Activated gamma-delta T cell treated with Interleukin-2 at 50 U/mL for 16 hours (primary cell): Measurements from ENCODE around the gene PRDM1.
A peak's percentile ranks its signal among the peaks of the same experiment; 100 is the strongest.

Experiments used
- DNase-seq: peaks from one replicate; pipeline ENCODE4 v3.0.0-alpha.2; 2020

Gene PRDM1

GRCh38 chr6:106098383-106099234 is 12.5 kb downstream of the PRDM1 start:
- peak; percentile 47 for DNase-seq

- DNase-seq, result no peak
Observed at GRCh38 chr6:106099235-106099537, 13.1 kb downstream of the PRDM1 start.

- DNase-seq, result no peak
Observed at GRCh38 chr6:106100755-106101154, 14.6 kb downstream of the PRDM1 start.

- no peak for DNase-seq
Observed at GRCh38 chr6:106101466-106101865, 15.3 kb downstream of the PRDM1 start.

GRCh38 chr6:106102034-106102433 is 15.9 kb downstream of the PRDM1 start:
- no peak for DNase-seq

- no peak for DNase-seq
Observed at GRCh38 chr6:106102967-106103727, 17.0 kb downstream of the PRDM1 start.

- peak; percentile 33 for DNase-seq
Observed at GRCh38 chr6:106103728-106104109, 17.6 kb downstream of the PRDM1 start.

- no peak for DNase-seq
Observed at GRCh38 chr6:106104476-106104875, 18.3 kb downstream of the PRDM1 start.

GRCh38 chr6:106104941-106105340 is 18.8 kb downstream of the PRDM1 start:
- DNase-seq, result no peak

- no peak for DNase-seq
Observed at GRCh38 chr6:106105493-106105892, 19.4 kb downstream of the PRDM1 start.

GRCh38 chr6:106106276-106107042 is 20.3 kb downstream of the PRDM1 start:
- DNase-seq, result no peak

- DNase-seq, result no peak
Observed at GRCh38 chr6:106107043-106107613, 21.0 kb downstream of the PRDM1 start.

GRCh38 chr6:106108129-106108528 is 22.0 kb downstream of the PRDM1 start:
- DNase-seq, result no peak

GRCh38 chr6:106109029-106109428 is 22.9 kb downstream of the PRDM1 start:
- DNase-seq, result no peak

GRCh38 chr6:106110164-106110826 is 24.2 kb downstream of the PRDM1 start:
- no peak for DNase-seq

GRCh38 chr6:106112433-106112832 is 26.3 kb downstream of the PRDM1 start:
- DNase-seq, result no peak

- DNase-seq, result no peak
Observed at GRCh38 chr6:106113256-106113959, 27.3 kb downstream of the PRDM1 start.

- DNase-seq, result peak; percentile 23
Observed at GRCh38 chr6:106114492-106114891, 28.4 kb downstream of the PRDM1 start.

GRCh38 chr6:106115286-106115685 is 29.1 kb downstream of the PRDM1 start:
- no peak for DNase-seq

GRCh38 chr6:106116125-106116832 is 30.1 kb downstream of the PRDM1 start:
- no peak for DNase-seq

GRCh38 chr6:106117579-106117978 is 31.4 kb downstream of the PRDM1 start:
- peak; percentile 56 for DNase-seq
